ENCODE measurements around the gene RAB27B. TPM values are rescaled to one million over a fixed set of nuclear protein-coding genes. Genes with fewer than 3 reads are reported as not detected.
A peak's percentile ranks its signal among the peaks of the same experiment; 100 is the strongest.

The RAB27B gene
- total and polyA plus RNA-seq, 2 of the 8 experiments (the other 6 are each of a cell fraction or from before 2014, with no cell fraction given) = 0.05 to 0.60 TPM

DNA sequence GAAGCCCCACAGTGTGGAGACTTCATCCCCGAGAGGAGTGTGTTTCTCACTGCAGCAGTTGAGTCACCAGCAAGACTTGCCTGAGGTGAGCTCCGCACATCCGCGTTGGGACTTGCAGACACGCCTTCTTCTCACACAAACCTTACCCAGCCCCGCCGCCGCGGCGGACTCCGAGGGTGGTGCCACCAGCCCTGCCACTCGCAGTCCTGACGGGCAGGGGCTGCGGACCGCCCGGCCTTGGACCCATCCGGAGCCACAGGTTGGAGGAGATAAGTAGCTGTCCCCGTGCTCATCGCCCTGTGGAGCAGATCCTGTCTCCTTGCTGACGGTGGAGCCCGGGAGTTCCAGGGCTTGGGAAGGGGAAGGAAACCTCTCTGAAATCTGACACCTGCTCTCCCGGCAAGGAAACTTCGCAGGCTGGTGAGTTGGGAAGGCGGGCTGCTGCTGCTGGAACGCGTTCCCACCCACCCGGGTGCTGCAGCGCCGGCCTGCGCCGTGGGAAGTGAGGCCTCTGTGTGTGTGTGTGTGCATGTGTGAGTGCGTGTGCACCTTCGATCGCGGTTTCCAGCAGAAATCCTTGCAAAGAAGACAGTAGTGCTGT lies at the start of gene RAB27B (continued):
- no peak for TF ChIP-seq CHD7 (IDR thresholded peaks at IDR 0.05; ENCODE audit: insufficient replicate concordance, low read length)
- TF ChIP-seq RFX5 (IDR thresholded peaks at IDR 0.05; ENCODE audit: borderline replicate concordance, low read depth, low read length) = no peak
- TF ChIP-seq RAD21 (IDR thresholded peaks at IDR 0.05 in 1 of 2, conservative IDR thresholded peaks at IDR 0.05 in 1 of 2; ENCODE audit: low read depth in 2 of 2, low read length in 2 of 2) = peak in 1 of 2 experiments; percentile 8; a peak in 1 of 4 replicates
- TF ChIP-seq BRCA1 (IDR thresholded peaks at IDR 0.05; ENCODE audit: low read depth, low read length) = no peak
- peak in 1 of 2 experiments; percentile 72; a peak in 1 of 4 replicates for TF ChIP-seq HDAC2 (IDR thresholded peaks at IDR 0.05; ENCODE audit: borderline replicate concordance in 1 of 2, low read depth in 2 of 2, low read length in 2 of 2)
- TF ChIP-seq YY1 (IDR thresholded peaks at IDR 0.05; ENCODE audit: low read depth, low read length) = no peak
- no peak for TF ChIP-seq PHF8 (conservative IDR thresholded peaks at IDR 0.05; ENCODE audit: low read depth, low read length)
- TF ChIP-seq EGR1 (IDR thresholded peaks at IDR 0.05; ENCODE audit: borderline replicate concordance, low read depth, low read length) = no peak
- TF ChIP-seq RBBP5 (IDR thresholded peaks at IDR 0.05; ENCODE audit: borderline replicate concordance, low read depth, low read length) = peak; percentile 81
- TF ChIP-seq ASH2L (IDR thresholded peaks at IDR 0.05; ENCODE audit: low read length) = peak; percentile 79
